NCI-H82 treated with DMSO at 0.1 percent for 48 hours (cell line): ENCODE data around the gene PPM1G.

ENCODE experiments used
- DNase-seq: peaks from one replicate; lab custom pipeline; 2025; ENCODE audit not compliant: unreplicated experiment; lab: John Stamatoyannopoulos, UW

Gene PPM1G

GRCh38 chr2:27336173-27336572 is 73.2 kb downstream of the PPM1G start:
- DNase-seq = no peak

- DNase-seq = no peak
Observed at GRCh38 chr2:27335311-27335710, 74.1 kb downstream of the PPM1G start.
